Measurements from ENCODE around the gene OTOA. TPM values are rescaled to one million over a fixed set of nuclear protein-coding genes. Genes with fewer than 3 reads are reported as not detected.

Gene OTOA
- total RNA-seq, 1 donor from 2014 or later, result 0.21 TPM

DNA sequence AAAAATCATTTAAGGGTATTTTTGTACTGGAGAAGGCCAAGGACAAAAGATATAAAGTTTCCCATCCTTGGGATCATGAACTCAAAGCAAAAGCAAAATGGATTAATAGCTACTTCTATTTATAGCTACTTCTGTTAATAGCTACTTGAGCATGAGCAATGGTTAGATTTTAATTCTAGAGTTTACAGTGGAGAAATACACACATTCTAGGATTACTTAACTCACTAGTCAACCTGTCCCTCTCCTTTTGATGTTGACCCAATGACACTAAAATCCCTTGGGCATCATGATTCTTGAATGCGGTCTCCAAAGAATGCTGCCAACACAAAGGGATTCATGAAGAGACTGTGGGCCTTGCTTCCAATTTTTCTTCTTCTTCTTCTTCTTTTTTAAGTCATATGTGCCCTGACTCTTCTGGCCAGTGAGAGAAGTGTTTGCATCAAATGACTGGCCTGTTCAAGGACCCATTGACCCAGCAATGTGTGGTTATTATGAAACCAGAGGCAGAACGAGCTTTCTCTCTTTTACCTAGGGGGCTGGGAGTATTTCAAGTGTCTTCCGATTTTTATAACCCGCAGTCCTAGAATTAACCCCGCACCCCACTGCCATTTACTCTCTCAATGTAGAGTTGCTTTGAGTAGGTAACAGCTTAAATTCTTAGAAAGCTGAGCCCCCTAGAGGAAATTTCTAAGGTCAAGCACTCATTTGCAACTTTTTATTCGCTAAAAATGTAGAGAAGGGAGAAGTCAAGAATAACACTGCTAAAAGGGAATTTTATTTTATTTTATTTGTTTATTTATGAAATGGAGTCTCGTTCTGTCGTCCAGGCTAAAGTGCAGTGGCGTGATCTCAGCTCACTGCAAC is 34.6 kb downstream of the OTOA start:
- H3K4me3 Mint-ChIP-seq, result no peak overlapping the region
- no peaks in the 10 kb centered on the region for H3K9me3 Mint-ChIP-seq
- DNase-seq (ENCODE audit: low read depth, low spot score), result no peak
- H3K27ac Mint-ChIP-seq (ENCODE audit: unreplicated experiment), result no peak overlapping the region
- H3K36me3 Mint-ChIP-seq (ENCODE audit: low read depth), result no peaks in the 10 kb centered on the region
- TF ChIP-seq, protein P1, sequence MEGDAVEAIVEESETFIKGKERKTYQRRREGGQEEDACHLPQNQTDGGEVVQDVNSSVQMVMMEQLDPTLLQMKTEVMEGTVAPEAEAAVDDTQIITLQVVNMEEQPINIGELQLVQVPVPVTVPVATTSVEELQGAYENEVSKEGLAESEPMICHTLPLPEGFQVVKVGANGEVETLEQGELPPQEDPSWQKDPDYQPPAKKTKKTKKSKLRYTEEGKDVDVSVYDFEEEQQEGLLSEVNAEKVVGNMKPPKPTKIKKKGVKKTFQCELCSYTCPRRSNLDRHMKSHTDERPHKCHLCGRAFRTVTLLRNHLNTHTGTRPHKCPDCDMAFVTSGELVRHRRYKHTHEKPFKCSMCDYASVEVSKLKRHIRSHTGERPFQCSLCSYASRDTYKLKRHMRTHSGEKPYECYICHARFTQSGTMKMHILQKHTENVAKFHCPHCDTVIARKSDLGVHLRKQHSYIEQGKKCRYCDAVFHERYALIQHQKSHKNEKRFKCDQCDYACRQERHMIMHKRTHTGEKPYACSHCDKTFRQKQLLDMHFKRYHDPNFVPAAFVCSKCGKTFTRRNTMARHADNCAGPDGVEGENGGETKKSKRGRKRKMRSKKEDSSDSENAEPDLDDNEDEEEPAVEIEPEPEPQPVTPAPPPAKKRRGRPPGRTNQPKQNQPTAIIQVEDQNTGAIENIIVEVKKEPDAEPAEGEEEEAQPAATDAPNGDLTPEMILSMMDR (conservative IDR thresholded peaks at IDR 0.05), result no peak
- H3K4me1 Mint-ChIP-seq, result peaks cover 4% of the 10 kb centered on the region
- no peaks in the 10 kb centered on the region for H3K27me3 Mint-ChIP-seq (ENCODE audit: low read depth)

DNA sequence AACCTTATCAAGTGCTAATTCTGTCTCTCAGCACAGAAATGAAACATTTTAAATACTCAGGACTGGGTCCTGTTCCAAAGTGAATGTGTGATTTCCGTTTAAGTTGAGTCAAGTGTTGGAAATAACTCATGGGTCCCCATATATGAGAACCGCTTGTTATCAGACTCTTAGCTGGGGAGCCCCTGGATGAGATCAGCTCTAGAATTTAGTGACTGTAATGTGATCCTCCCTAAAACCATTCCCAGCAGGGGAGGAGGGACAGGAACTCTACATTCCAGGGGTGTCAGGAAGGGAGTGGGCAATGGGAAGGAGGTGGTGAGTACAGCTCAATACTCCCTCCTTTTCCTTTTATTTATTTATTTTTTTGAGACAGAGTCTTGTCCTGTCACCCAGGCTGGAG is 37.5 kb downstream of the OTOA start:
- DNase-seq (ENCODE audit: low read depth, low spot score), result no peak
- TF ChIP-seq, protein P1 (conservative IDR thresholded peaks at IDR 0.05), result no peak
- no peaks in the 10 kb centered on the region for H3K9me3 Mint-ChIP-seq
- H3K27ac Mint-ChIP-seq (ENCODE audit: unreplicated experiment), result no peak overlapping the region
- peaks cover 4% of the 10 kb centered on the region for H3K4me1 Mint-ChIP-seq
- no peaks in the 10 kb centered on the region for H3K27me3 Mint-ChIP-seq (ENCODE audit: low read depth)
- no peak overlapping the region for H3K4me3 Mint-ChIP-seq
- H3K36me3 Mint-ChIP-seq (ENCODE audit: low read depth), result no peaks in the 10 kb centered on the region

DNA sequence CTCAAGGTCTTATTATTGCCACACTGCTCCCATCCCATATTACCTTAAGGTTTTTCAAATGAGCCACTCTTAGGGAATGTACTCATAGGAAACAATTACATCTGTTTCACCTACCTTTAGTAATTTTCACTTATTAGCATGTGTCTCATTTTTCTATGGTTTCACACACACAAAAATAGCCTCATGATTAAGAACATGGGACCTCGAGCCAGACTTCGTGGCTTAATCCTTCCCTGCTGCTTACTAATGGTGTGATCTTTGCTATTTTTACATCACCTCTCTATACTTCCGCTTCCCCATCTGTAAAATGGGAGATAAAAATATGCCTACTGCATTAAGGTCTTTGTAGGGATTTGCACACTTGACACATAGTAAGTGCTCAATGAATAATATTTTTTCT is 38.5 kb downstream of the OTOA start:
- Mint-ChIP-seq H3K27me3 (ENCODE audit: low read depth) (no peaks in the 10 kb centered on the region), H3K4me3 (no peak overlapping the region), H3K4me1 (peaks cover 4% of the 10 kb centered on the region), H3K9me3 (no peaks in the 10 kb centered on the region), H3K27ac (ENCODE audit: unreplicated experiment) (no peak overlapping the region), H3K36me3 (ENCODE audit: low read depth) (no peaks in the 10 kb centered on the region)
- no peak for DNase-seq (ENCODE audit: low read depth, low spot score)
- TF ChIP-seq, protein P1 (conservative IDR thresholded peaks at IDR 0.05), result no peak

DNA sequence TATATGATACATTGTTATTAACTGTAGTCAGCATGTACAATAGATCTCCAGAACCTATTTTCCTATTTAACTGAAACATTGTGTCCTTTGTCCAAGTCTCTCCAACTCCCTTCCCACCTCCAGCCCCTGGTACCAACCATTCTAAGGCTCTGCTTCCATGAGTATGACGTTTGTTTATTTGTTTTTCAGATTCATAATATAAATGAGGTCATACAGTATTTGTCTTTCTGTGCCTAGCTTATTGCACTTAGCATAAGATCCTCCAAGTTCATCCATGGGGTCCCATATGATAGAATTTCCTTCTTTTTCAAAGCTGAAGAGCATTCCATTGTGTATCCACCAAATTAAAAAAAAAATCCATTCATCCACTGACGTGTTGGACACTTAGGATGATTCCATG is 39.4 kb downstream of the OTOA start:
- no peak for DNase-seq (ENCODE audit: low read depth, low spot score)
- Mint-ChIP-seq H3K4me1 (peaks cover 4% of the 10 kb centered on the region), H3K9me3 (no peaks in the 10 kb centered on the region), H3K27me3 (ENCODE audit: low read depth) (no peaks in the 10 kb centered on the region), H3K27ac (ENCODE audit: unreplicated experiment) (no peak overlapping the region), H3K4me3 (no peak overlapping the region), H3K36me3 (ENCODE audit: low read depth) (no peaks in the 10 kb centered on the region)
- TF ChIP-seq, protein P1 (conservative IDR thresholded peaks at IDR 0.05), result no peak

DNA sequence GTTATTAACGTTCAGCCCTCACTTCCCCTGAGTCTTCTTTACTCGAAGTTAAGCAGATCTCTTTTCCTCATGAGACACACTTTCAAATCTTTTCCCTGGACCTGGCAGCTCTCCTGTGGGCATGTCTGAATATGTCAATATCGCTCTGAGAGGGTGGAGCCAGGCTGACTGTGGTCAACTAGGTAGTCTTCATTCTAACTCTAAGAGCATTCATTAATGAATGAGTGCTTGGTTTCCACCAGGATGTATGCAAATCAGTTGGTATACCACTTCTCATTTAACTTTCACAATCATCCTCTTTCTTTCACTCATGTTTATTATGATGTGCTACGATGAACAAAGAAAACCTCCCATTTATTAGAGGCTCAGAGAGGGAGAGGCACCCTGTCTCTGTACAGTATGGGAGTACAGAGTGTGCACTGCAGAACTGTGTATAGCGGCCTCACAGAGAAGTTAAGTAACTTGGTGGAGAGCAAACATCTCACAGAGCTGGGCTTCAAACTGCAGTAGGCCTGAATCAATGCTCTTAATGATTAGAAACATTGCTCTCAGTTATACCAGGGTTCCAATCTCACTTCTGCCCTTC is 39.9 kb downstream of the OTOA start:
- no peak for DNase-seq (ENCODE audit: low read depth, low spot score)
- Mint-ChIP-seq H3K9me3 (no peaks in the 10 kb centered on the region), H3K36me3 (ENCODE audit: low read depth) (no peaks in the 10 kb centered on the region)

More for the DNA sequence above, 39.9 kb downstream of the OTOA start:
- TF ChIP-seq, protein P1 (conservative IDR thresholded peaks at IDR 0.05), result no peak
- no peak overlapping the region for H3K4me3 Mint-ChIP-seq
- H3K27me3 Mint-ChIP-seq (ENCODE audit: low read depth), result no peaks in the 10 kb centered on the region
- H3K27ac Mint-ChIP-seq (ENCODE audit: unreplicated experiment), result no peak overlapping the region
- peaks cover 4% of the 10 kb centered on the region for H3K4me1 Mint-ChIP-seq

All from neural crest cell (in vitro differentiated cells).